GM12878 (cell line): ENCODE measurements around the gene PDE1C.

Source experiments
- CTCF ChIP-seq, 3 experiments: IDR thresholded peaks in 2 of 3; conservative IDR thresholded peaks in 1 of 3; 2 replicates each; pipeline ENCODE4 v1.5.1; 2011; ENCODE audit warnings: low read depth in 3 of 3, low read length in 3 of 3, mild to moderate bottlenecking in 3 of 3, control low read depth in 2 of 3, moderate library complexity in 2 of 3, inconsistent platforms in 1 of 3, mixed read lengths in 1 of 3; ENCODE audit not compliant: control insufficient read depth in 2 of 3, insufficient read depth in 1 of 3; ENCODE audit errors: extremely low read depth in 1 of 3
- EP300 ChIP-seq, 2 experiments: fragments of 150-350 bp in 1 of 2; IDR thresholded peaks; 2 replicates each; pipeline ENCODE4 v1.6.1; 2011 to 2012; ENCODE audit warnings: low read depth in 2 of 2, low read length in 2 of 2, borderline replicate concordance in 1 of 2, improper control_type of control experiment in 1 of 2, inconsistent platforms in 1 of 2; ENCODE audit not compliant: control insufficient read depth in 1 of 2
- POLR2AphosphoS5 ChIP-seq: IDR thresholded peaks from 2 replicates; pipeline ENCODE4 v1.6.1; 2011; ENCODE audit warnings: mild to moderate bottlenecking, low read length, inconsistent platforms

GRCh38 chr7:31794851-31795344, 275.3 kb downstream of the PDE1C start:
- TF ChIP-seq EP300 (IDR thresholded peaks at IDR 0.05; ENCODE audit: borderline replicate concordance in 1 of 2, control insufficient read depth in 1 of 2, low read depth in 2 of 2, low read length in 2 of 2) = no peak
- no peak for TF ChIP-seq CTCF (IDR thresholded peaks at IDR 0.05 in 2 of 3, conservative IDR thresholded peaks at IDR 0.05 in 1 of 3; ENCODE audit: control insufficient read depth in 2 of 3, extremely low read depth in 1 of 3, insufficient read depth in 1 of 3, low read depth in 3 of 3, low read length in 3 of 3)
- no peak for TF ChIP-seq POLR2AphosphoS5
